ENCODE data around the gene CDK5RAP3. TPM values are rescaled to one million over a fixed set of nuclear protein-coding genes. Genes with fewer than 3 reads are reported as not detected.
"Not testable (repeated sequence)": the region's sequence is repeated elsewhere in the genome, so short reads cannot be mapped to it uniquely, and the experiment has no call there.

CDK5RAP3 gene
- total and polyA plus RNA-seq, 2 donors (not counting 1 experiment from before 2014, with no cell fraction given) = 58.1 to 118 TPM

DNA sequence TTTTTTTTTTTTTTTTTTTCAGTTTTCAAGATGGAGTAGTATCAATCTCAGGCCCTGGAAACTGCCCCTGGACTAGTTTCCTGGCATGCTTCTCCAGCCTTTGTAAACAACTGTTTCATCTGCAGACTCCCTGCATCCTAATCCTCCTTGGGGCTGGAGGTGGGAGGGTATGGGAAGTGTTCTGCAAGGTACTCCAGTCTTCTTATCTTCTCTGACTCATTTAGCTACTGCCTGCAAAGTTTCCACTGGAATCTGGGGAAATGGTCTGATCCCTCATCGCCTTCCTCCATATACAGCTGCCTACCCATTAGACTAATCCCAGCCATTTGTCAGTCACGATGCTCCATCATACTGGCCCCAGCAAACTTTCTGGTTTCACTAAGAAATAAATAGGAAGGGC, 45.2 kb downstream of the CDK5RAP3 start:
- TF ChIP-seq EZH2 (IDR thresholded peaks at IDR 0.05; ENCODE audit: low read length, missing control alignments) = no peak
- TF ChIP-seq, protein P1, sequence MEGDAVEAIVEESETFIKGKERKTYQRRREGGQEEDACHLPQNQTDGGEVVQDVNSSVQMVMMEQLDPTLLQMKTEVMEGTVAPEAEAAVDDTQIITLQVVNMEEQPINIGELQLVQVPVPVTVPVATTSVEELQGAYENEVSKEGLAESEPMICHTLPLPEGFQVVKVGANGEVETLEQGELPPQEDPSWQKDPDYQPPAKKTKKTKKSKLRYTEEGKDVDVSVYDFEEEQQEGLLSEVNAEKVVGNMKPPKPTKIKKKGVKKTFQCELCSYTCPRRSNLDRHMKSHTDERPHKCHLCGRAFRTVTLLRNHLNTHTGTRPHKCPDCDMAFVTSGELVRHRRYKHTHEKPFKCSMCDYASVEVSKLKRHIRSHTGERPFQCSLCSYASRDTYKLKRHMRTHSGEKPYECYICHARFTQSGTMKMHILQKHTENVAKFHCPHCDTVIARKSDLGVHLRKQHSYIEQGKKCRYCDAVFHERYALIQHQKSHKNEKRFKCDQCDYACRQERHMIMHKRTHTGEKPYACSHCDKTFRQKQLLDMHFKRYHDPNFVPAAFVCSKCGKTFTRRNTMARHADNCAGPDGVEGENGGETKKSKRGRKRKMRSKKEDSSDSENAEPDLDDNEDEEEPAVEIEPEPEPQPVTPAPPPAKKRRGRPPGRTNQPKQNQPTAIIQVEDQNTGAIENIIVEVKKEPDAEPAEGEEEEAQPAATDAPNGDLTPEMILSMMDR (conservative IDR thresholded peaks at IDR 0.05 in 1 of 2, IDR thresholded peaks at IDR 0.05 in 1 of 2; ENCODE audit: low read depth in 1 of 2, low read length in 2 of 2) = no peak
- no peaks in the 10 kb centered on the region for H4K20me1 ChIP-seq (ENCODE audit: control insufficient read depth, extremely low read depth, insufficient read depth, low read length)
- H3K36me3 ChIP-seq (ENCODE audit: control insufficient read depth, insufficient read depth, low read length) = no peaks in the 10 kb centered on the region
- H3K27me3 ChIP-seq (ENCODE audit: control insufficient read depth, insufficient read depth, low read length) = peaks cover 14% of the 10 kb centered on the region
- H3K9me3 ChIP-seq (ENCODE audit: control insufficient read depth, insufficient read depth, low read depth, low read length) = no peaks in the 10 kb centered on the region
- H3K4me1 ChIP-seq (ENCODE audit: control insufficient read depth, extremely low read depth, insufficient read depth, low read length) = no peaks in the 10 kb centered on the region
- H3K4me2 ChIP-seq (ENCODE audit: extremely low read depth, insufficient read depth, low read length) = no peak overlapping the region
- no peaks in the 10 kb centered on the region for H3K79me2 ChIP-seq (ENCODE audit: control insufficient read depth, insufficient read depth, low read length)
- no peak overlapping the region for H3K4me3 ChIP-seq (replicated peaks in 1 of 4; ENCODE audit: control extremely low read depth in 1 of 4, insufficient read depth in 1 of 4, low read depth in 3 of 4, low read length in 4 of 4)
- no peak overlapping the region for H3K9ac ChIP-seq (ENCODE audit: insufficient read depth, low read length)
- H3K27ac ChIP-seq (ENCODE audit: insufficient read depth, low read length) = no peak overlapping the region
- peak in 1 of 2 donors; percentile 84 for DNase-seq (ENCODE audit: low read depth in 2 of 2)
- no peak overlapping the region for H2AFZ ChIP-seq (ENCODE audit: low read length)

DNA sequence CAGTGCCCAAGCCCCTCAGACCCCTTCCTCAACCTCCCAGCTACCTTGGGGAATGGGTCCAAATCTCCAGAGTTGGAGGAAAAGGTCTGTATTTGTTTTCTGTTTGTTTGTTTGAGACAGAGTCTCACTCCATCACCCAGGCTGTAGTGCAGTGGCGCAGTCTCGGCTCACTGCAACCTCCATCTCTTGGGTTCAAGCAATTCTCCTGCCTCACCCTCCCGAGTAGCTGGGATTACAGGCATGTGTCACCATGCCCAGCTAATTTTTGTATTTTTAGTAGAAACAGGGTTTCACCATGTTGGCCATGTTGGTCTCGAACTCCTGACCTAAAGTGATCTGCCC, 46.9 kb downstream of the CDK5RAP3 start:
- not testable (repeated sequence) for DNase-seq (ENCODE audit: low read depth in 2 of 2); H3K9me3 ChIP-seq (ENCODE audit: control insufficient read depth, insufficient read depth, low read depth, low read length); H4K20me1 ChIP-seq (ENCODE audit: control insufficient read depth, extremely low read depth, insufficient read depth, low read length); H3K79me2 ChIP-seq (ENCODE audit: control insufficient read depth, insufficient read depth, low read length); H3K4me1 ChIP-seq (ENCODE audit: control insufficient read depth, extremely low read depth, insufficient read depth, low read length); H3K36me3 ChIP-seq (ENCODE audit: control insufficient read depth, insufficient read depth, low read length); H3K4me3 ChIP-seq (replicated peaks in 1 of 4; ENCODE audit: control extremely low read depth in 1 of 4, insufficient read depth in 1 of 4, low read depth in 3 of 4, low read length in 4 of 4); H3K9ac ChIP-seq (ENCODE audit: insufficient read depth, low read length); H3K27ac ChIP-seq (ENCODE audit: insufficient read depth, low read length); H3K4me2 ChIP-seq (ENCODE audit: extremely low read depth, insufficient read depth, low read length); H2AFZ ChIP-seq (ENCODE audit: low read length)
- peaks cover 11% of the 10 kb centered on the region for H3K27me3 ChIP-seq (ENCODE audit: control insufficient read depth, insufficient read depth, low read length)

DNA sequence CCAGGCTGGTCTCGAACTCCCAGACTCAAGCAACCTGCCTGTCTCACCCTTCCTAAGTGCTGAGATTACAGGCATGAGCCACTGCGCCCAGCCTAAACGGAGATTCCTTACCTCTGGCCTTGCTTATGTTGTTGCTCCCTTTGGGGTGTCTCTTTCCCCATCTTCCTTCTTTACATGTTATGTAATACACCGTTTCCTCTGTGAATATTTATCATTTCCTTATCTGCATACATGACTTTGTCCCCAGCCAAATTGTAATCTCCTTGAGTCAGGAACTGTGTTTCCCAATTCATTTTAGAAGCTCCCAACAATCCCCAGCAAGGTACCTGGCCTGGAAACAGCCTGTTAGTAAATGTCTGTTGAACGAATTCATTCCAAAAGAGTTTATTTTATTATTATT, 51.0 kb downstream of the CDK5RAP3 start:
- no peak overlapping the region for H3K4me3 ChIP-seq (replicated peaks in 1 of 4; ENCODE audit: control extremely low read depth in 1 of 4, insufficient read depth in 1 of 4, low read depth in 3 of 4, low read length in 4 of 4)
- H4K20me1 ChIP-seq (ENCODE audit: control insufficient read depth, extremely low read depth, insufficient read depth, low read length) = no peaks in the 10 kb centered on the region
- H3K27ac ChIP-seq (ENCODE audit: insufficient read depth, low read length) = no peak overlapping the region
- no peaks in the 10 kb centered on the region for H3K9me3 ChIP-seq (ENCODE audit: control insufficient read depth, insufficient read depth, low read depth, low read length)
- no peaks in the 10 kb centered on the region for H3K36me3 ChIP-seq (ENCODE audit: control insufficient read depth, insufficient read depth, low read length)
- H3K79me2 ChIP-seq (ENCODE audit: control insufficient read depth, insufficient read depth, low read length) = no peaks in the 10 kb centered on the region
- TF ChIP-seq, protein P1 (conservative IDR thresholded peaks at IDR 0.05 in 1 of 2, IDR thresholded peaks at IDR 0.05 in 1 of 2; ENCODE audit: low read depth in 1 of 2, low read length in 2 of 2) = no peak
- no peak for TF ChIP-seq EZH2 (IDR thresholded peaks at IDR 0.05; ENCODE audit: low read length, missing control alignments)
- DNase-seq (ENCODE audit: low read depth in 2 of 2) = no peak
- H3K9ac ChIP-seq (ENCODE audit: insufficient read depth, low read length) = no peak overlapping the region
- no peak overlapping the region for H3K4me2 ChIP-seq (ENCODE audit: extremely low read depth, insufficient read depth, low read length)
- H3K4me1 ChIP-seq (ENCODE audit: control insufficient read depth, extremely low read depth, insufficient read depth, low read length) = peaks cover 23% of the 10 kb centered on the region
- no peaks in the 10 kb centered on the region for H3K27me3 ChIP-seq (ENCODE audit: control insufficient read depth, insufficient read depth, low read length)
- no peak overlapping the region for H2AFZ ChIP-seq (ENCODE audit: low read length)
